ENCODE data around the gene PTPRN2. TPM values are rescaled to one million over a fixed set of nuclear protein-coding genes. Genes with fewer than 3 reads are reported as not detected.

The PTPRN2 gene
- total RNA-seq, 1 donor: 0.09 TPM

DNA sequence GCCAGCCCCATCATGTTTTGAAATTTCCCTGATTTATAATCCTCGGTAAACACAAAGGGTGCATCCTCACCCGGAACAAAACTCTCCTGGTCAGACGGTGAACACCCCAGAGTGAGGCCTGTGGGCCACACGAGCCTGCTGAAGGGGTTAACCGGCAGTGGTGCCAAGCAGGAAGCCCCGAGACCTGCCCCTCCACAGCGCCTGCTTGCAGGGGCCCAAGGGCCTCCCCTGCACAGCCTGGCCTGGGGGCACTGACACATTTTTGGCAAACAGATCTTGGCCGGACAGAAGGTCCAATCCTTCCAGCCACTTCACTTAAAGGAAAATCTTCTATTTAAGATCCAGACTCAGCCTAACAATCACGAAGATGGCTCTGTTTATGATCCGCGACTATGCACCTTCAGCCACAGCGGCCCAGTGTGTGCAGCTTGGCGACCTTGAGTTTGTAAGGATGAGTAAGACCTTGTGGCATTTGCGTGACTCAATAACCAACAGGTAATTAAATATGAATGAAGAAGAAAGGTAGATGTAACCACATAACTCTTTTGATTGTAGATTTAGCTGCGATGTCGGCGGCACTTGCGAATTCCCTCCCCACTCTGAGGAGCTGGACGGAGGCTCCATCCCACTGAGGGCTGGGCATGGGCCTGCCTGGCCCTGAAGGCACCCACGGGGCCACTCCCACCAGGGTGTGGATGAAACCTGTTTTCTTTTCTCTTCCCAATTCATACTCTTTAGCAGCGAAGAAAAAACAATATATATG, 922.6 kb downstream of the PTPRN2 start:
- H3K4me3 ChIP-seq (ENCODE audit: low read depth, low read length): no peak overlapping the region
- TF ChIP-seq, protein P1, sequence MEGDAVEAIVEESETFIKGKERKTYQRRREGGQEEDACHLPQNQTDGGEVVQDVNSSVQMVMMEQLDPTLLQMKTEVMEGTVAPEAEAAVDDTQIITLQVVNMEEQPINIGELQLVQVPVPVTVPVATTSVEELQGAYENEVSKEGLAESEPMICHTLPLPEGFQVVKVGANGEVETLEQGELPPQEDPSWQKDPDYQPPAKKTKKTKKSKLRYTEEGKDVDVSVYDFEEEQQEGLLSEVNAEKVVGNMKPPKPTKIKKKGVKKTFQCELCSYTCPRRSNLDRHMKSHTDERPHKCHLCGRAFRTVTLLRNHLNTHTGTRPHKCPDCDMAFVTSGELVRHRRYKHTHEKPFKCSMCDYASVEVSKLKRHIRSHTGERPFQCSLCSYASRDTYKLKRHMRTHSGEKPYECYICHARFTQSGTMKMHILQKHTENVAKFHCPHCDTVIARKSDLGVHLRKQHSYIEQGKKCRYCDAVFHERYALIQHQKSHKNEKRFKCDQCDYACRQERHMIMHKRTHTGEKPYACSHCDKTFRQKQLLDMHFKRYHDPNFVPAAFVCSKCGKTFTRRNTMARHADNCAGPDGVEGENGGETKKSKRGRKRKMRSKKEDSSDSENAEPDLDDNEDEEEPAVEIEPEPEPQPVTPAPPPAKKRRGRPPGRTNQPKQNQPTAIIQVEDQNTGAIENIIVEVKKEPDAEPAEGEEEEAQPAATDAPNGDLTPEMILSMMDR (IDR thresholded peaks at IDR 0.05; ENCODE audit: insufficient read depth, low read length): no peak
- DNase-seq (ENCODE audit: low read depth): no peak

DNA sequence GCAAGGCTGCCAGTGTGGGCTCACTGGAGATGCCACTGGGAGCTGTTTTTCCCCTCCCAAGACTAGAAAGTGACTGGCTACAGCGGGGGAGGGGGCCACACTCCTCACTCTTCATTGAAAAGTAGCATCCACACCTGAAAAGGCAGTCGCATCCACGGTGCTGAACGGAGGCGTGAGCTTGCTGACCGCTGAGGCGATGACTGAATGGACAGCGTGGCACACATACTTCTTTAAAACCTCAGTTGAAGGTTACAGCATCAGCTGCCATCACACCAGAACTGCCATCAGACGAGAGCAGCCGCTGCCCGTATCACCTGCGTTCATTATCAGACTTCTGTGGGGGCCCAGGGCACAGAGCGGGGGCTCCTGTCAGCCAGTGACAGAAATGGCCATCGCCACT, 923.6 kb downstream of the PTPRN2 start:
- TF ChIP-seq, protein P1 (IDR thresholded peaks at IDR 0.05; ENCODE audit: insufficient read depth, low read length): no peak
- no peak for DNase-seq (ENCODE audit: low read depth)
- no peak overlapping the region for H3K4me3 ChIP-seq (ENCODE audit: low read depth, low read length)

DNA sequence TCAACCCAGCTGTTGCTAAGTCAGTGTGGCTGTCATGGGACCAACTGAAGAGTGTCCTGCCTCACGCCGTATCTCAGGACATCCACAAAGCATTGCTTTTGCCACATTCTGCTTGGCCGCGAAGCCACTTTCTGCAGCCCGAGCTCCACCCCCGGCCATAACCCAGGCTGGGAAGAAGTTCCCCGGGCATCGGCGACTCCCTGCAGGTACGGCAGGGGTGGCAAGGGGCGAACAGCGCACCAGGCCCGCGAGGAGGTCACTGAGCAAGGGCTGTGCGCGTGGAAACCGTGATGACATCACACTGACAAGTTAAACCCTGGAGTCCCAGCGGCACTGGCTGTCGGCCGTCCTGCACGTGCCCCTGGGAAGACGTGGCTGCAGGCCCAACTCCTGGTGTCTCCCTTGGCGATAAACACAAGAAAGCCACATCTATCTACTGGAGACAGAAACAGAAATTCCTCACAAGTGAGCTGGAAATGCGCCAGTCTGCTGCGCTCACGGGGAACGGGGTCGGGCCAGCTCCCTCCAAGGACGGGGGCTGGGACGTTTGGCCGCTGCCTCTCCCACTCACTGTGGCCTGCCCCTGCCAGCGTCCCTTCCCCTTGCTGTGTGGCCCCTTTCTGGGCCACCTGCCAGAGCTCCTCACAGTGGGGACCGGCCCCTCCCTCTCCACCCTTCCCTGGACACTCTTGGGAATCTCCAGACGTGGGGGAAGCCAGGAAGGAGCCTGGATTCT, 924.5 kb downstream of the PTPRN2 start:
- TF ChIP-seq, protein P1 (IDR thresholded peaks at IDR 0.05; ENCODE audit: insufficient read depth, low read length): no peak
- no peak overlapping the region for H3K4me3 ChIP-seq (ENCODE audit: low read depth, low read length)
- DNase-seq (ENCODE audit: low read depth): no peak

GRCh38 chr7:157662110-157662791, 925.4 kb downstream of the PTPRN2 start:
- TF ChIP-seq, protein P1 (IDR thresholded peaks at IDR 0.05; ENCODE audit: insufficient read depth, low read length): no peak
- no peak for DNase-seq (ENCODE audit: low read depth)
- no peak overlapping the region for H3K4me3 ChIP-seq (ENCODE audit: low read depth, low read length)

GRCh38 chr7:157661611-157661975, 926.0 kb downstream of the PTPRN2 start:
- TF ChIP-seq, protein P1 (IDR thresholded peaks at IDR 0.05; ENCODE audit: insufficient read depth, low read length): no peak
- DNase-seq (ENCODE audit: low read depth): no peak
- no peak overlapping the region for H3K4me3 ChIP-seq (ENCODE audit: low read depth, low read length)

GRCh38 chr7:157660971-157661610, 926.5 kb downstream of the PTPRN2 start:
- DNase-seq (ENCODE audit: low read depth): no peak
- TF ChIP-seq, protein P1 (IDR thresholded peaks at IDR 0.05; ENCODE audit: insufficient read depth, low read length): no peak
- H3K4me3 ChIP-seq (ENCODE audit: low read depth, low read length): no peak overlapping the region

Data from fibroblast of the aortic adventitia (primary cell).